CD4-positive, alpha-beta T cell treated with Interleukin-6 at 100 ng/mL for 8 hours (primary cell): ENCODE measurements around the gene TRAPPC3.
A peak's percentile ranks its signal among the peaks of the same experiment; 100 is the strongest.

Experiments
- DNase-seq: peaks from one replicate; pipeline ENCODE4 v3.0.0-alpha.2; 2020; ENCODE audit warnings: mixed read lengths, low spot score

Gene TRAPPC3

GRCh38 chr1:36125129-36125991, 23.9 kb downstream of the TRAPPC3 start, which contains the start of gene COL8A2:
COL8A2 (minus strand) TSS chr1:36125222; CDS start chr1:36100242, 24,980 bp downstream.
- no peak for DNase-seq

- no peak for DNase-seq
These were observed 24.7 kb downstream of the TRAPPC3 start for GRCh38 chr1:36124404-36125128.

- no peak for DNase-seq
These were observed 25.9 kb downstream of the TRAPPC3 start for GRCh38 chr1:36123356-36123755.

- DNase-seq: no peak
These were observed 26.9 kb downstream of the TRAPPC3 start for GRCh38 chr1:36122062-36123030.

- no peak for DNase-seq
These were observed 29.8 kb downstream of the TRAPPC3 start for GRCh38 chr1:36119456-36119855.

- DNase-seq: no peak
These were observed 30.7 kb downstream of the TRAPPC3 start for GRCh38 chr1:36118447-36119204.

- no peak for DNase-seq
These were observed 32.4 kb downstream of the TRAPPC3 start for GRCh38 chr1:36116901-36117300.

- no peak for DNase-seq
These were observed 33.4 kb downstream of the TRAPPC3 start for GRCh38 chr1:36115931-36116330.

GRCh38 chr1:36115200-36115669, 34.1 kb downstream of the TRAPPC3 start:
- DNase-seq: no peak

- no peak for DNase-seq
These were observed 34.9 kb downstream of the TRAPPC3 start for GRCh38 chr1:36114371-36114770.

- DNase-seq: no peak
These were observed 36.5 kb downstream of the TRAPPC3 start for GRCh38 chr1:36112823-36113222.

- no peak for DNase-seq
These were observed 38.1 kb downstream of the TRAPPC3 start for GRCh38 chr1:36111151-36111550.

- peak; percentile 59 for DNase-seq
These were observed 40.1 kb downstream of the TRAPPC3 start for GRCh38 chr1:36109041-36109679.

GRCh38 chr1:36108314-36108713, 41.0 kb downstream of the TRAPPC3 start:
- DNase-seq: no peak

- no peak for DNase-seq
These were observed 41.9 kb downstream of the TRAPPC3 start for GRCh38 chr1:36107394-36107793.

GRCh38 chr1:36106269-36106668, 43.0 kb downstream of the TRAPPC3 start:
- no peak for DNase-seq

- DNase-seq: no peak
These were observed 47.7 kb downstream of the TRAPPC3 start for GRCh38 chr1:36101546-36101945.

GRCh38 chr1:36100376-36100775, 48.9 kb downstream of the TRAPPC3 start:
- no peak for DNase-seq

- DNase-seq: peak; percentile 68
These were observed 49.5 kb downstream of the TRAPPC3 start for GRCh38 chr1:36099681-36100341.
